Effector memory CD4-positive, alpha-beta T cell (primary cell): ENCODE measurements around the gene SMC1A.
"Not testable (repeated sequence)": the region's sequence is repeated elsewhere in the genome, so short reads cannot be mapped to it uniquely, and the experiment has no call there.

Experiments
- DNase-seq, 3 donors: peaks; one replicate each; pipeline ENCODE4 v3.0.0-alpha.2; 2020
- H3K27ac ChIP-seq: 2 replicates; pipeline ENCODE4 v1.7.0; 2013; ENCODE audit warnings: mild to moderate bottlenecking, low read length, moderate library complexity; ENCODE audit not compliant: insufficient read depth, poor library complexity, severe bottlenecking
- H3K27me3 ChIP-seq: replicated peaks from 2 replicates; pipeline ENCODE4 v1.7.0; 2013; ENCODE audit warnings: mild to moderate bottlenecking, low read length; ENCODE audit not compliant: insufficient read depth, control insufficient read depth, poor library complexity, severe bottlenecking
- H3K36me3 ChIP-seq: 2 replicates; pipeline ENCODE4 v1.7.0; 2013; ENCODE audit warnings: mild to moderate bottlenecking, low read length, moderate library complexity; ENCODE audit not compliant: control insufficient read depth, insufficient read depth
- H3K4me1 ChIP-seq: 2 replicates; pipeline ENCODE4 v1.7.0; 2013; ENCODE audit warnings: low read length, mild to moderate bottlenecking; ENCODE audit not compliant: control insufficient read depth, insufficient read depth, poor library complexity, severe bottlenecking
- H3K4me3 ChIP-seq: 2 replicates; pipeline ENCODE4 v1.7.0; 2013; ENCODE audit warnings: low read length, low read depth, mild to moderate bottlenecking; ENCODE audit not compliant: insufficient read depth, poor library complexity, severe bottlenecking
- H3K9me3 ChIP-seq: 2 replicates; pipeline ENCODE4 v1.7.0; 2013; ENCODE audit warnings: mild to moderate bottlenecking, low read length, moderate library complexity; ENCODE audit not compliant: control insufficient read depth

SMC1A gene

GRCh38 chrX:53379747-53380146, 42.7 kb downstream of the SMC1A start:
- H3K9me3 ChIP-seq, result no peaks in the 10 kb centered on the region
- H3K27ac ChIP-seq, result no peak overlapping the region
- H3K27me3 ChIP-seq, result no peaks in the 10 kb centered on the region
- no peak overlapping the region for H3K4me3 ChIP-seq
- no peaks in the 10 kb centered on the region for H3K4me1 ChIP-seq
- DNase-seq, result no peak
- H3K36me3 ChIP-seq, result peaks cover 56% of the 10 kb centered on the region

DNA sequence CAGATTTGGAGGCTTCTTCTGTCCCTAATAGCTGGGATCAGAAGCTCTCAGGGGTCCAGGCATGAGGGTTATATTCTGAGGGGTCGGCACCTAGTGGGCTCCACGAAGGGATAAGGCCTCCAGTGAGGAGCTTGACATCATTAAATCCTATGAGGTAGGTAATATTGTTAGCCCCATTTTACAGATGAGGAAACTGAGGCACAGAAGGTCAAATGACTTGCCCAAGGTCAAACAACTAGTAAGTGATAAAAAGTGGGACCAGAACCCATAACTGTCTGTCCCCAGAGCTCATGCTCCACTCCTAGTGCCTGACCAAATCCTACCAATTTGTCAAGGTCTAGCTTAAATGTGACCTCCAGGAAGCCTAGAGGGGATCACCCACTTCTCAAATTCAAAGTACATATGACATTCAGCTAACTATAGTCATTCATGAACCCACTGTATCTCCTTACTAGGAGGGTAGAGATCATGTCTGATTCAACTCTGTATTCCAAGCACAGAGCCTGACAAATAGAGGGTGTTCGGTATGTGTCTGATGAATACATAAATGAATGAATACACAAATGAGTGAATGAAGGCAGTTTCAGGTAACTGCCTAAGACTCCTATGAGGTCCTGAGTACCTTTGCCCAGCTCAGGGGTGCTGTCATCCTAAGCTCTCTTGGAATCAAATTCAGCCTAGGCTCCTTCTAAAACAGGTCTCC, 43.3 kb downstream of the SMC1A start:
- Histone ChIP-seq H3K4me3 (no peak overlapping the region), H3K36me3 (peaks cover 56% of the 10 kb centered on the region), H3K27ac (no peak overlapping the region)

GRCh38 chrX:53377464-53377863, 45.0 kb downstream of the SMC1A start:
- no peaks in the 10 kb centered on the region for H3K9me3 ChIP-seq

More for the DNA sequence above, 43.3 kb downstream of the SMC1A start:
- no peaks in the 10 kb centered on the region for H3K27me3 ChIP-seq
- H3K4me1 ChIP-seq, result no peaks in the 10 kb centered on the region
- no peaks in the 10 kb centered on the region for H3K9me3 ChIP-seq
- DNase-seq, result no peak

DNA sequence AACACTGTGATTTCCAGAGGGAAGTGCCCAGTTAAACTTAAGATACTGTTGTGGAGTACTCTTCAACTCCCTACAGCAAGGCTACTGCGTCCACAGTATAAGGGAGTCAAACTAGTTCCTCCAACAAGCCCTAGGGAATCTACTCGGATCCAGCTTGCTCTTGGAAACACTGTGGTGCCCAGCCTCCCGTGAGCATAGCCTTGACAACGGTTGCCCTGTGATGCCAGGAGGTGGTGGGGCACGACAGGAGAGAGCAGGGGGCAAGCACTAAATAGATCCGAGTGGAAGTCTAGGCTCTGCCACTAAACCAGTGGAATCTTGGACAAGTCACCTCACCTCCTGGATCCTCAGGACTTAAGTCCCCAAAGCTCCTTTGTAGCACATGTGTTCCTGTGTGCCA, 45.6 kb downstream of the SMC1A start:
- Histone ChIP-seq H3K27ac (no peak overlapping the region), H3K36me3 (peaks cover 34% of the 10 kb centered on the region), H3K27me3 (no peaks in the 10 kb centered on the region), H3K9me3 (no peaks in the 10 kb centered on the region), H3K4me3 (no peak overlapping the region), H3K4me1 (no peaks in the 10 kb centered on the region)
- DNase-seq, result no peak

More at GRCh38 chrX:53377464-53377863, 45.0 kb downstream of the SMC1A start:
- no peaks in the 10 kb centered on the region for H3K4me1 ChIP-seq
- H3K27me3 ChIP-seq, result no peaks in the 10 kb centered on the region
- peaks cover 40% of the 10 kb centered on the region for H3K36me3 ChIP-seq
- no peak overlapping the region for H3K4me3 ChIP-seq
- no peak overlapping the region for H3K27ac ChIP-seq
- no peak for DNase-seq

DNA sequence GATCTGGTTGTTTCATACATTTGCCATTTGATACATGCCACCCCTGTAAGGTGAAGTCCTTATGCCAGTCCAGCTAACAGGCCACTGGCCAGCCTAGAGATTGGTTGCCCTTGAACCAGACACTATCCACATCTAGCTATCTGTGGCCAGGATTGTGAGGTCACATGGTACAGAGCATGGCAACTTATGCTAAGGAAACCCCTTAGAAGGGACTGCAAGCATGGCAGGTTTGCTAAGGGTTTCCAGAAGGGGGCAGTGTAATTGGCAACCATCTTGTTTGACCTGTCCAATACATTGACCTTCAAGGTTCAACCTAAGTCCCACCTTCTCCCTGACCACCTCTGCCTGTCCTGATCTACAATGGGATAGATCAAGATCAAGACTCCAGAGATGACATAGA, 47.5 kb downstream of the SMC1A start:
- no peaks in the 10 kb centered on the region for H3K4me1 ChIP-seq
- no peak overlapping the region for H3K4me3 ChIP-seq
- H3K36me3 ChIP-seq, result peaks cover 16% of the 10 kb centered on the region
- no peaks in the 10 kb centered on the region for H3K9me3 ChIP-seq
- DNase-seq, result no peak
- no peaks in the 10 kb centered on the region for H3K27me3 ChIP-seq
- no peak overlapping the region for H3K27ac ChIP-seq

DNA sequence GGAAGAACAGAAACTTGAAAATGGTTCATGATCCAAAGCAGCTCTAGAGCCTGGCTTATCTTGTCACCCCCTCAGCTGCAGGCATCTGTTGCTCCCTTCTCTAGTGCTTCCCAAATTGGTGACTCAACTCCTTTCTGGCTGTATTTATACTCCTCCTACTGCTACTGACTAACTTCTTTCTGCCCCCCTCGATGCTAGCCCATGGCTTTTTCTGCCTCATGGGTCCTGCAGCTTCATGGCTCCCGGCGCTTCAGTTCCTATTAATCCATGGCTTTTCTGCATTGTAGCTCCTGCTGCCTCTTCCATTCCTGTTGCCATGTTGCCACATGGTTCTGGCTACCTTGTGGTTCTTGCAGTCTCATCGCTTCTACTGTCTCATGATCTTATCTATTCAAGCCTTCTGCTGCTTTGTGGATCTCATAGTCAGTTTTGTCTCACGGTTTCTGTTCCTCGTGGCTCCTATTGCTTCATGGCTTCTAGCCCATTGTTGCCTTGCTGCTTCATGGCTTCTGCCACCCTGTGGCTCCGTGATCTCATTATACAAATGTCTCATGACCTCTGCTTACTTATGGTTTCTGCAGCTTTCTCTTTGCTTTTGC, 48.1 kb downstream of the SMC1A start:
- no peak for DNase-seq
- Histone ChIP-seq H3K9me3 (no peaks in the 10 kb centered on the region), H3K27ac (no peak overlapping the region), H3K4me1 (no peaks in the 10 kb centered on the region), H3K4me3 (no peak overlapping the region), H3K27me3 (no peaks in the 10 kb centered on the region), H3K36me3 (peaks cover 10% of the 10 kb centered on the region)

DNA sequence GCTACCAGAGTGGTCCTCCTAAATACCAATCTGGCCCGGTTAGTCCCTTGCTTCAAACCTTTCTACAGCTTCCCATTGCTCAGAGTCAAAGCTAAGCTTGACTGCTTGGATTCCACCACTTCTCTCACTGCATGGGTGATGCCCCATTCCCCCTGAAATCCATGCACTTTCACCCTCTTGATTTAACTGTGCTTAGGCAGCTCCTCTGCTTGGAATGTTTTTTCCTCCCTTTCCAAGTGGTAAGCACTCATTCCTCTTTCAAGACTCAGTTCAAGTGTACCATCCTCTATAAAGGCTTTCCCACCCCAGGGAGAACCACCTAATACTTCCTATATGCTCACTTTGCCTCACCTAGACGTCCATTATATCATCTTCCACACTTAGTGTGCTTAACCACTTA, 49.1 kb downstream of the SMC1A start:
- H3K4me1 ChIP-seq, result no peaks in the 10 kb centered on the region
- no peaks in the 10 kb centered on the region for H3K9me3 ChIP-seq
- no peak for DNase-seq
- peaks cover under 1% of the 10 kb centered on the region for H3K36me3 ChIP-seq
- H3K27me3 ChIP-seq, result no peaks in the 10 kb centered on the region
- no peak overlapping the region for H3K27ac ChIP-seq
- no peak overlapping the region for H3K4me3 ChIP-seq

DNA sequence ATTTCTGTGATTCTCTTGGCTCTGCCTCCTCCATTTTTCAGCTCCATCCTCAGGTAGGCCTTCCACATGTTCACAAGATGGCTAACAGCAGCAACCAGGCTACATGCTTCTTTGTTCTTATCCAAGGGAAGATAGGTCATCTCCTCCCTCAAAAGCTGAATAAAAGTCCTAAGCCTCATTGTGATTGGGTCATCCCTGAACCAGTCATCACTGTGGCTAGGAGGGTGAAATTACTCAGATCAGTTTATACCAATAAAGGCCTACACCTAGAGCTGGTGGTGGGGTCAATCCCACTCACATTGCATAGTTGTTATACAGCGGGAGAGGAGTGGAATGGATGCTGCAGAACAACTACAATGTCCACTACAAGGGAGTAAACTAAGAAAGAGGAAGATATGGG, 56.0 kb downstream of the SMC1A start:
- not testable (repeated sequence) for H3K27ac ChIP-seq, H3K4me1 ChIP-seq, H3K4me3 ChIP-seq, H3K27me3 ChIP-seq, H3K36me3 ChIP-seq, H3K9me3 ChIP-seq, DNase-seq

- no peaks in the 10 kb centered on the region for H3K27me3 ChIP-seq
- no peak overlapping the region for H3K4me3 ChIP-seq
- no peaks in the 10 kb centered on the region for H3K36me3 ChIP-seq
- no peaks in the 10 kb centered on the region for H3K9me3 ChIP-seq
- no peak for DNase-seq
- H3K27ac ChIP-seq, result no peak overlapping the region
- H3K4me1 ChIP-seq, result no peaks in the 10 kb centered on the region
These were observed 60.0 kb downstream of the SMC1A start for GRCh38 chrX:53362449-53362848.

DNA sequence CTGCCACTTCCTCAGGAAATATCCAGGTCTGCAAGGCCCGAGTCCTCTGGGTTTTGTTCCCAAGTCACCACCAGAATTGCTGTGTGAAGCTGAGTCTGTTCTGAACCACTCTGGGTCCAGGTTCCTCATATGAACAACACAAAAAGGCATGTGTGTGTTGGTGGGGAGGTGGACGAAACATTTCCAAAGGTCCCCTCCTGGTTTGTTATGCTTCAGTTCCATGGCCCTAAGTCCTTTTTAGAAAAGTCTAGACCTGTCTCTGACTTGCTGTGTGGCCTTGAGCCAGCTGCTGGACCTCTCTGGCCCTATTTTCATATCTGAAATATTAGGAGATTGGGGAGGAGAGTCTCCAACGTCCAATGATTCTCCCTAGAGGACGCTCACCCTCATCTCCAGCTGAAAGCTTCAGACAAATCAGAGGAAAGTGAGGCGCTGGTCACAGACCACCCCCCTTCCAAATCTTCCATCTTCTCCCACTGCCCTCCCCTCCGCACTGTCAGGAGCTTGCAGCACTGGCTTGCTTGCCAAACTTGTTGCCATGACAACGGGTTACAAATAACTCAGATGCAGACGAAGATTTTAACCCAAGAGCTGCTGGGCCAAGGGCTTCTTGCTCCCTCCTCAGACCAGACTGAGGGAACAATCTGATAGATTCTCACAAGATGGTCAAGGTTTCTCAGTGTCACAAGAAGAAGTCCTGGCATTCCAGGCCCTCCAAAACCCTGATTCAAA, 64.5 kb downstream of the SMC1A start:
- no peak overlapping the region for H3K4me3 ChIP-seq
- H3K27me3 ChIP-seq, result no peaks in the 10 kb centered on the region
- no peak for DNase-seq
- H3K9me3 ChIP-seq, result no peaks in the 10 kb centered on the region
- no peaks in the 10 kb centered on the region for H3K4me1 ChIP-seq
- H3K27ac ChIP-seq, result no peak overlapping the region
- H3K36me3 ChIP-seq, result no peaks in the 10 kb centered on the region
